H1 (cell line): ENCODE results near the gene CDK5. TPM values are rescaled to one million over a fixed set of nuclear protein-coding genes. Genes with fewer than 3 reads are reported as not detected.

Experiments
- KDM4A ChIP-seq: IDR thresholded peaks from one replicate; pipeline ENCODE4 v1.7.1; 2012; ENCODE audit warnings: low read depth, mild to moderate bottlenecking, moderate library complexity, low read length, inconsistent platforms; ENCODE audit not compliant: severe bottlenecking
- polyA plus RNA-seq, 7 experiments: library from polyadenylated mRNA; depleted of rRNA in 3 of 7; stranded (reverse) in 5 of 7; unstranded in 2 of 7; fragments of >200 nt in 5 of 7; fragments of 200-250 nt in 2 of 7; gene quantifications; 1 replicate in 5 of 7; 2 replicates in 1 of 7; 4 replicates in 1 of 7; pipeline versions ENCODE4 v1.2.1 to v1.2.3, GENCODE V29; 2011 to 2013; ENCODE audit warnings: missing spikeins in 2 of 7, mixed read lengths in 2 of 7
- total RNA-seq: library from RNA; stranded (reverse); fragmentation: NEBNext Ultra II Directional; extraction: Animal tissue kit (Norgen Biotek cat#: 25700); gene quantifications from 2 replicates; pipeline ENCODE4 v1.2.1, GENCODE V29; 2021

Gene CDK5
- total and polyA plus RNA-seq, 2 of the 8 experiments (the other 6 are each of a cell fraction or from before 2014, with no cell fraction given) = 22.8 to 37.2 TPM

DNA sequence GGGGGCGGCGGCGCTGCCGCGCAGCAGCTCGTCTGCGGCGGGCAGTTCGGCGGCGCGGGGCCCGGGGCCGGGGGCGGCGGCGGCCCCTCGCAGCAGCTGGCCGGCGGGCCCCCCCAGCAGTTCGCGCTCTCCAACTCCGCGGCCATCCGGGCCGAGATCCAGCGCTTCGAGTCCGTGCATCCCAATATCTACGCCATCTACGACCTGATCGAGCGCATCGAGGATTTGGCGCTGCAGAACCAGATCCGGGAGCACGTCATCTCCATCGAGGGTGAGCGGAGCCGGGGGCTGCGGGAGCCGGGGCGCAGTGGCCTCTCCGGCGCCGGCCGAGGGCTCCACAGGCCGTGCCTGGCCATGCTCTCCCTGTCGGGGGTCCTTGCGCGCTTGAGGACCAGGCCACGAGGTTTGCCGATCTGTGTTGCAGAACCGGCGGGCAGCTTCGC lies 29.1 kb upstream of the CDK5 start (continued):
- peak; percentile 75 for TF ChIP-seq KDM4A
